CD14-positive monocyte (primary cell): ENCODE measurements around the gene CDO1. TPM values are rescaled to one million over a fixed set of nuclear protein-coding genes. Genes with fewer than 3 reads are reported as not detected.

Experiments
- DNase-seq, 3 donors: peaks; one replicate each; pipeline ENCODE4 v3.0.0-alpha.2; 2011 to 2022
- H2AFZ ChIP-seq: 2 replicates; pipeline ENCODE4 v1.6.0; 2012; ENCODE audit warnings: mild to moderate bottlenecking, low read depth, low read length, inconsistent platforms; ENCODE audit not compliant: insufficient read depth, poor library complexity, severe bottlenecking
- H3K27ac ChIP-seq, 2 donors: 1 replicate in 1 of 2; 2 replicates in 1 of 2; pipeline ENCODE4 v1.5.1; 2012 to 2013; ENCODE audit warnings: low read length in 2 of 2, control low read depth in 1 of 2, inconsistent platforms in 1 of 2, low read depth in 1 of 2, mild to moderate bottlenecking in 1 of 2
- H3K27me3 ChIP-seq, 2 donors: one replicate each; pipeline versions ENCODE4 v1.6.0 to v1.6.1; 2011 to 2013; ENCODE audit warnings: low read length in 2 of 2; ENCODE audit not compliant: control insufficient read depth in 2 of 2, insufficient read depth in 2 of 2
- H3K36me3 ChIP-seq, 2 donors: replicated peaks in 1 of 2; 1 replicate in 1 of 2; 2 replicates in 1 of 2; pipeline versions ENCODE4 v1.5.1 to v1.6.1; 2012 to 2013; ENCODE audit warnings: low read length in 2 of 2, control low read depth in 1 of 2, inconsistent platforms in 1 of 2, mild to moderate bottlenecking in 1 of 2; ENCODE audit not compliant: insufficient read depth in 2 of 2, control insufficient read depth in 1 of 2
- H3K4me1 ChIP-seq, 2 donors: 1 replicate in 1 of 2; 2 replicates in 1 of 2; pipeline versions ENCODE4 v1.5.1 to v1.6.1; 2012 to 2013; ENCODE audit warnings: low read length in 2 of 2, control low read depth in 1 of 2, inconsistent platforms in 1 of 2, mild to moderate bottlenecking in 1 of 2, moderate library complexity in 1 of 2; ENCODE audit not compliant: insufficient read depth in 2 of 2, control insufficient read depth in 1 of 2
- H3K4me2 ChIP-seq: replicated peaks from 2 replicates; pipeline ENCODE3; 2012; ENCODE audit warnings: low read length, moderate library complexity, mild to moderate bottlenecking; ENCODE audit not compliant: poor library complexity, severe bottlenecking; ENCODE audit errors: extremely low read depth
- H3K4me3 ChIP-seq, 3 experiments: fragments of 200-600 bp in 1 of 3; sonication (generic) in 1 of 3; replicated peaks in 1 of 3; 1 replicate in 2 of 3; 2 replicates in 1 of 3; pipeline ENCODE4 v1.5.1; 2011 to 2013; ENCODE audit warnings: low read length in 3 of 3, mild to moderate bottlenecking in 3 of 3, control low read depth in 2 of 3, low read depth in 2 of 3, inconsistent platforms in 1 of 3, moderate library complexity in 1 of 3
- H3K79me2 ChIP-seq: 2 replicates; pipeline ENCODE4 v1.6.0; 2012; ENCODE audit warnings: mild to moderate bottlenecking, control low read depth, inconsistent platforms, low read length, moderate library complexity; ENCODE audit not compliant: insufficient read depth
- H3K9ac ChIP-seq: 2 replicates; pipeline ENCODE4 v1.6.0; 2017; ENCODE audit warnings: low read length, mild to moderate bottlenecking; ENCODE audit not compliant: insufficient read depth, poor library complexity, severe bottlenecking
- H3K9me3 ChIP-seq, 2 donors: replicated peaks in 1 of 2; 1 replicate in 1 of 2; 2 replicates in 1 of 2; pipeline versions ENCODE4 v1.5.1 to v1.6.1; 2012 to 2013; ENCODE audit warnings: low read length in 2 of 2, control low read depth in 1 of 2; ENCODE audit not compliant: control insufficient read depth in 1 of 2, insufficient read depth in 1 of 2
- H4K20me1 ChIP-seq: 2 replicates; pipeline ENCODE4 v1.6.0; 2012; ENCODE audit warnings: mild to moderate bottlenecking, low read length, control low read depth, moderate library complexity; ENCODE audit not compliant: insufficient read depth
- H3K27ac Mint-ChIP-seq, 7 donors: one replicate each; pipeline ENCODE4 v1.8.0; 2020; ENCODE audit warnings: mild to moderate bottlenecking in 7 of 7, mixed read lengths in 7 of 7, moderate library complexity in 6 of 7, inconsistent platforms in 2 of 7
- H3K27me3 Mint-ChIP-seq, 3 donors: one replicate each; pipeline ENCODE4 v1.8.0; 2021 to 2022; ENCODE audit warnings: low read depth in 3 of 3, mild to moderate bottlenecking in 3 of 3, mixed read lengths in 3 of 3, moderate library complexity in 3 of 3, inconsistent platforms in 1 of 3
- H3K36me3 Mint-ChIP-seq, 2 donors: one replicate each; pipeline ENCODE4 v1.8.0; 2020; ENCODE audit warnings: mixed read lengths in 2 of 2, inconsistent platforms in 1 of 2, mild to moderate bottlenecking in 1 of 2
- H3K4me1 Mint-ChIP-seq: one replicate; pipeline ENCODE4 v1.8.0; 2020; ENCODE audit warnings: mild to moderate bottlenecking, mixed read lengths
- H3K4me3 Mint-ChIP-seq, 2 donors: one replicate each; pipeline ENCODE4 v1.8.0; 2020; ENCODE audit warnings: mild to moderate bottlenecking in 2 of 2, mixed read lengths in 2 of 2, moderate library complexity in 1 of 2
- H3K9me3 Mint-ChIP-seq, 7 donors: one replicate each; pipeline ENCODE4 v1.8.0; 2020 to 2022; ENCODE audit warnings: mixed read lengths in 7 of 7, mild to moderate bottlenecking in 6 of 7, moderate library complexity in 6 of 7, inconsistent platforms in 2 of 7
- WGBS: methylation state at CpG from one replicate; pipeline ENCODE4 v1.1.5; 2013; ENCODE audit warnings: missing lambda C conversion rate; ENCODE audit not compliant: insufficient coverage; 5-methylcytosine and 5-hydroxymethylcytosine counted together
- intact Hi-C, 2 donors: fragments of 100-400 bp; cut with micrococcal nuclease; formaldehyde crosslinking; loops; one replicate each; pipeline versions ENCODE4 v1.15.0 to v1.15.1; 2023
- polyA plus RNA-seq, 3 donors: library from polyadenylated mRNA; depleted of rRNA in 1 of 3; unstranded in 2 of 3; stranded (reverse) in 1 of 3; fragments of 300-500 nt in 2 of 3; fragments of >200 nt in 1 of 3; fragmentation: Illumina TruSeq in 2 of 3; gene quantifications; 1 replicate in 2 of 3; 2 replicates in 1 of 3; pipeline ENCODE4 v1.2.3, GENCODE V29; 2012 to 2021
- TF ChIP-seq, protein P1 (sequence below): fragments of 200-600 bp; IDR thresholded peaks from one replicate; pipeline ENCODE4 v1.8.0; 2022; ENCODE audit warnings: antibody characterized with exemption, mild to moderate bottlenecking

CDO1 gene
- polyA plus RNA-seq, 3 donors = not detected

DNA sequence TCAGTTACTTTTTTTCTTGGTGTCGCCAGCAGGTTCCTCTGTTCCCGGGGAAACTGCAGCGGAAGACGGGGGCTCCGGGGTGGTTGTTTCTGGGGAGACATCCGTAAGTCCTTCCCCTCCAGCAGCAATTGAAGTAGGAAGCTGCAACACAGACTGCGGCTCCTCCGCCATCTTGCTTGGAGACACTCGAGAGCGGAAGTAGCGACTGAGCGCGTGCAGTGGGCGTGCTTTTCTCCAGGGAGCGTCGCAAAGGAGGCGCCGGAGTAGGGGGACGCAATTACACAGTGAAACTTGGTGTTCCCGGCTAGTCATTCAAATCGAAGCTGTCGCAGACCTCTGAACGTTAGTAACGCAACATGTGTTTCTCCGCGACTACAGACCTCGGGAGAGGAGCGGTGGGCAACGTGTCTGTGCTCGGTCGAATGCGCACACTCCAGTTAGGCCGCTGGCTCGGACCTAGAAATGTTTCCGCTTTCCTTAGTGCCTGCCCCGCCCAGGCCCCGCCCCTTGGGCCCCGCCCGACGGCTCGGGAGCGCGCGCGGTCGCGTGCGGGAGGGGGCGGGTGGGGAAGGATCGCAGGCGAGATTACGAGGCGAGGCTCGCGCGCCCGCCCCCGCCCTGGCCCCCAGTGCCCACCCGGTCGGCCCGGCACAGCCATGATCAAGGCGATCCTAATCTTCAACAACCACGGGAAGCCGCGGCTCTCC, 25.1 kb upstream of the CDO1 start, which contains the start of the genes AP3S1 and ATG12:
TSS of gene AP3S1 (plus strand) at position 554 of the 707 bp plus-strand sequence. CDS start at position 657, 103 bp downstream.
TSS of gene ATG12 (minus strand) at position 184 of the 707 bp plus-strand sequence. CDS start at position 171, 13 bp downstream.
- H3K27ac Mint-ChIP-seq = peak within 1 kb of the TSS; percentile 98 to 100 (median 100)
- peak within 1 kb of the TSS; percentile 95 to 98 for H3K4me3 Mint-ChIP-seq
- Histone ChIP-seq H3K36me3 (peaks cover 14 to 18% of the 10 kb centered on the region in 2 donors), H3K27ac (peak within 1 kb of the TSS; percentile 96 to 99), H4K20me1 (peaks cover 44% of the 10 kb centered on the region), H3K79me2 (peaks cover 92% of the 10 kb centered on the region), H2AFZ (peak within 1 kb of the TSS; percentile 88), H3K4me2 (peak within 1 kb of the TSS; percentile 84), H3K4me3 (peak within 1 kb of the TSS; percentile 75 to 92 (median 91)), H3K4me1 (peaks cover 36 to 48% of the 10 kb centered on the region in 2 donors), H3K27me3 (no peaks in the 10 kb centered on the region), H3K9me3 (no peaks in the 10 kb centered on the region), H3K9ac (peak within 1 kb of the TSS; percentile 93)
- H3K27me3 Mint-ChIP-seq = no peaks in the 10 kb centered on the region
- DNase-seq = peak; percentile 91 to 96 (median 92)
- TF ChIP-seq, protein P1, sequence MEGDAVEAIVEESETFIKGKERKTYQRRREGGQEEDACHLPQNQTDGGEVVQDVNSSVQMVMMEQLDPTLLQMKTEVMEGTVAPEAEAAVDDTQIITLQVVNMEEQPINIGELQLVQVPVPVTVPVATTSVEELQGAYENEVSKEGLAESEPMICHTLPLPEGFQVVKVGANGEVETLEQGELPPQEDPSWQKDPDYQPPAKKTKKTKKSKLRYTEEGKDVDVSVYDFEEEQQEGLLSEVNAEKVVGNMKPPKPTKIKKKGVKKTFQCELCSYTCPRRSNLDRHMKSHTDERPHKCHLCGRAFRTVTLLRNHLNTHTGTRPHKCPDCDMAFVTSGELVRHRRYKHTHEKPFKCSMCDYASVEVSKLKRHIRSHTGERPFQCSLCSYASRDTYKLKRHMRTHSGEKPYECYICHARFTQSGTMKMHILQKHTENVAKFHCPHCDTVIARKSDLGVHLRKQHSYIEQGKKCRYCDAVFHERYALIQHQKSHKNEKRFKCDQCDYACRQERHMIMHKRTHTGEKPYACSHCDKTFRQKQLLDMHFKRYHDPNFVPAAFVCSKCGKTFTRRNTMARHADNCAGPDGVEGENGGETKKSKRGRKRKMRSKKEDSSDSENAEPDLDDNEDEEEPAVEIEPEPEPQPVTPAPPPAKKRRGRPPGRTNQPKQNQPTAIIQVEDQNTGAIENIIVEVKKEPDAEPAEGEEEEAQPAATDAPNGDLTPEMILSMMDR = no peak
- no peaks in the 10 kb centered on the region for H3K9me3 Mint-ChIP-seq
- WGBS = 9% methylated on average over 61 of the region's 65 CpGs
- peaks cover 44% of the 10 kb centered on the region for H3K4me1 Mint-ChIP-seq
- intact Hi-C loops = loop anchor here (5.0 kb wide), 4 partner anchors 191 to 246 kb away; partner anchors contain the start of genes TMED7 (in 2 of the 2), ARL14EPL (in 1 of the 2) and COMMD10 (in 1 of the 2)
- peaks cover 14% of the 10 kb centered on the region in 2 donors for H3K36me3 Mint-ChIP-seq

DNA sequence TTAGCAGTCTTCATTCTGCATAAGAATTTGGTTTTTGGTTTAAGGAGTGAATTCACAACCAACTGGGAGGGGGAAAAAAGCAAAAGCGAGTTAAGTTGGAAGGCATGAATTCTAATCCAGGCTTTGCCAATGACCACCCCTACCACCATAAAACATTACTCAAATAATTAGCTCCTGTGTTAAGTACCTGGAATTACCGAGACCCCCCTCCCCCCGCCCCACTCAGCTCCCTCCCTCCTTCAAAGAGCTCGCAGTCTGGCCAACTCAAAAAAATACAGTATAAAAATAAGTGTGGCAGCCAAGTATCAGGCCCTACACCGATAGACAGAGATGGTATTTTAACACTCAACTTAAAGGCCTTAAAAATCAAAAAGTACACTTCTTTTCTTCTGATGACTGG, 24.4 kb upstream of the CDO1 start:
- Histone ChIP-seq H3K4me3 (peak overlapping the region; percentile 75 to 92 (median 91)), H3K4me1 (peaks cover 36 to 48% of the 10 kb centered on the region in 2 donors), H3K27me3 (no peaks in the 10 kb centered on the region), H3K27ac (peak overlapping the region; percentile 96 to 99), H3K79me2 (peaks cover 86% of the 10 kb centered on the region), H2AFZ (peak overlapping the region; percentile 88), H3K9ac (peak overlapping the region; percentile 93), H3K9me3 (no peaks in the 10 kb centered on the region), H3K36me3 (peaks cover 21 to 25% of the 10 kb centered on the region in 2 donors), H4K20me1 (peaks cover 43% of the 10 kb centered on the region), H3K4me2 (peak overlapping the region; percentile 84)
- peak overlapping the region; percentile 95 to 98 for H3K4me3 Mint-ChIP-seq
- TF ChIP-seq, protein P1 = no peak
- H3K27me3 Mint-ChIP-seq = no peaks in the 10 kb centered on the region
- intact Hi-C loops = loop anchor here (5.0 kb wide), 4 partner anchors 191 to 246 kb away; partner anchors contain the start of genes TMED7 (in 2 of the 2), ARL14EPL (in 1 of the 2) and COMMD10 (in 1 of the 2)
- peak overlapping the region; percentile 98 to 100 (median 100) for H3K27ac Mint-ChIP-seq
- H3K36me3 Mint-ChIP-seq = peaks cover 19% of the 10 kb centered on the region in 2 donors
- H3K9me3 Mint-ChIP-seq = no peaks in the 10 kb centered on the region
- no peak for DNase-seq
- 0% methylated on average over 1 of the region's 5 CpGs for WGBS
- H3K4me1 Mint-ChIP-seq = peaks cover 44% of the 10 kb centered on the region
